ENCODE measurements around the gene RBPJ. TPM values are rescaled to one million over a fixed set of nuclear protein-coding genes. Genes with fewer than 3 reads are reported as not detected.

Gene RBPJ
- total and polyA plus RNA-seq, 2 experiments from 2014 or later, result 73.7 to 74.5 TPM

- H3K4me2 ChIP-seq, result no peak overlapping the region
- WGBS (ENCODE audit: low lambda C conversion rate, missing lambda C conversion rate), result 79% methylated on average over 7 of the region's 7 CpGs
- peaks cover 7% of the 10 kb centered on the region for H3K4me1 ChIP-seq (ENCODE audit: insufficient read depth)
- DNase-seq (ENCODE audit: low spot score), result no peak
- TF ChIP-seq EZH2phosphoT487 (IDR thresholded peaks at IDR 0.05; ENCODE audit: low read depth, severe bottlenecking, unreplicated experiment) (no peak), CTCF (IDR thresholded peaks at IDR 0.05; ENCODE audit: poor library complexity) (no peak), EZH2 (IDR thresholded peaks at IDR 0.05; ENCODE audit: borderline replicate concordance) (no peak)
- no peaks in the 10 kb centered on the region for H3K27me3 ChIP-seq
- no peaks in the 10 kb centered on the region for H3K9me3 ChIP-seq (ENCODE audit: low read depth)
- no peaks in the 10 kb centered on the region for H3K36me3 ChIP-seq (replicated peaks; ENCODE audit: insufficient read depth, low read depth)
- no peak overlapping the region for H3K27ac ChIP-seq
- no peaks in the 10 kb centered on the region for H4K20me1 ChIP-seq (ENCODE audit: insufficient read depth, poor library complexity, severe bottlenecking)
- H3K4me3 ChIP-seq, result no peak overlapping the region
- no peak overlapping the region for H2AFZ ChIP-seq
- no peaks in the 10 kb centered on the region for H3K79me2 ChIP-seq
- H3K9me2 ChIP-seq (replicated peaks; ENCODE audit: insufficient read depth), result no peaks in the 10 kb centered on the region
Observed at GRCh38 chr4:26412381-26413372, 91.9 kb downstream of the RBPJ start.

- no peak overlapping the region for H3K4me2 ChIP-seq
- WGBS (ENCODE audit: low lambda C conversion rate, missing lambda C conversion rate), result 92% methylated on average over 3 of the region's 3 CpGs
- no peaks in the 10 kb centered on the region for H3K9me3 ChIP-seq (ENCODE audit: low read depth)
- no peak overlapping the region for H3K27ac ChIP-seq
- no peaks in the 10 kb centered on the region for H3K79me2 ChIP-seq
- TF ChIP-seq CTCF (IDR thresholded peaks at IDR 0.05; ENCODE audit: poor library complexity), result no peak
- no peak for TF ChIP-seq EZH2phosphoT487 (IDR thresholded peaks at IDR 0.05; ENCODE audit: low read depth, severe bottlenecking, unreplicated experiment)
- no peak for TF ChIP-seq EZH2 (IDR thresholded peaks at IDR 0.05; ENCODE audit: borderline replicate concordance)
- H3K27me3 ChIP-seq, result no peaks in the 10 kb centered on the region
- H3K4me3 ChIP-seq, result no peak overlapping the region
- no peaks in the 10 kb centered on the region for H3K36me3 ChIP-seq (replicated peaks; ENCODE audit: insufficient read depth, low read depth)
- H4K20me1 ChIP-seq (ENCODE audit: insufficient read depth, poor library complexity, severe bottlenecking), result no peaks in the 10 kb centered on the region
- no peak for DNase-seq (ENCODE audit: low spot score)
- H3K9me2 ChIP-seq (replicated peaks; ENCODE audit: insufficient read depth), result no peaks in the 10 kb centered on the region
- no peak overlapping the region for H2AFZ ChIP-seq
- H3K4me1 ChIP-seq (ENCODE audit: insufficient read depth), result peaks cover 2% of the 10 kb centered on the region
Observed at GRCh38 chr4:26413582-26413981, 92.8 kb downstream of the RBPJ start.

GRCh38 chr4:26418107-26418506, 97.3 kb downstream of the RBPJ start:
- no peaks in the 10 kb centered on the region for H3K27me3 ChIP-seq
- WGBS (ENCODE audit: low lambda C conversion rate, missing lambda C conversion rate), result 81% methylated on average over 1 of the region's 1 CpG
- H3K4me2 ChIP-seq, result no peak overlapping the region
- H3K4me3 ChIP-seq, result no peak overlapping the region
- no peaks in the 10 kb centered on the region for H3K36me3 ChIP-seq (replicated peaks; ENCODE audit: insufficient read depth, low read depth)
- no peaks in the 10 kb centered on the region for H3K9me2 ChIP-seq (replicated peaks; ENCODE audit: insufficient read depth)
- DNase-seq (ENCODE audit: low spot score), result no peak
- no peaks in the 10 kb centered on the region for H3K9me3 ChIP-seq (ENCODE audit: low read depth)
- TF ChIP-seq CTCF (IDR thresholded peaks at IDR 0.05; ENCODE audit: poor library complexity) (no peak), EZH2 (IDR thresholded peaks at IDR 0.05; ENCODE audit: borderline replicate concordance) (no peak), EZH2phosphoT487 (IDR thresholded peaks at IDR 0.05; ENCODE audit: low read depth, severe bottlenecking, unreplicated experiment) (no peak)
- H2AFZ ChIP-seq, result no peak overlapping the region
- peaks cover 12% of the 10 kb centered on the region for H3K4me1 ChIP-seq (ENCODE audit: insufficient read depth)
- no peak overlapping the region for H3K27ac ChIP-seq
- H3K79me2 ChIP-seq, result no peaks in the 10 kb centered on the region
- H4K20me1 ChIP-seq (ENCODE audit: insufficient read depth, poor library complexity, severe bottlenecking), result no peaks in the 10 kb centered on the region
